ENCODE results near the gene CERS5. TPM values are rescaled to one million over a fixed set of nuclear protein-coding genes. Genes with fewer than 3 reads are reported as not detected.

The CERS5 gene
- polyA plus RNA-seq, 1 donor (not counting 4 experiments of a cell fraction or from before 2014, with no cell fraction given): 72.3 TPM

GRCh38 chr12:50142993-50143392 is 24.2 kb downstream of the CERS5 start:
- no peaks in the 10 kb centered on the region for H4K20me1 ChIP-seq (ENCODE audit: control insufficient read depth, extremely low read depth, insufficient read depth, low read length)
- FAIRE-seq: no peak

DNA sequence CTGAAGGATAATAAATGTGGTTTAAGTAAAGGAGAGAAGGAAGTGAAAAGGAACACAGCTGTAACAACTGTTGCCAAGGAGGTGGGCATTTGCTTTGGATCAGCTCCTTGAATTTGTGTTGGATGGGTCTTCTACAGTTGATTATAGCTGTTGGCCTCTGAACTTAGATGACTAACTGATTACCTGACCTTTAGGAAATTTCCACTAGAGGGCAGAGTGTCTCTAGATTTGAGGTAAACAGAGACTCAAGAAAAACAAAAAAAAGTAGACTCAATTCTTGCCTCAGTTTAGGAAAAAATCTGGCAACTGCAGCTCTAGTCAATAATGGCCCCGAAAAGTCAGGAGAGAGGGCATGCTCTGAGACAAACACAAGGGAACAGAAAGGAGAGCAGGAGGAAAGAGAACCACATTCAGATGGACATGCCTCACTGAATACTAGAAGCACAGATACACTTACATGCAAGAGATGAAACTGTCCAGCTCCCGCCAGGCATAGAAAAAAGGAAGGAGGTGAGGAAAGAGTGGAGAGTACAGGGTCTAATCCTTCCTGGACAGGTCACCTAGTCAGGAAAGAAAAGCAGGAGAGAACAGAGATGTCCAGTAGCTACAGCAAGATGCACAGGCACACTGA is 34.5 kb downstream of the CERS5 start:
- H3K4me2 ChIP-seq (ENCODE audit: control insufficient read depth, extremely low read depth, insufficient read depth, low read depth, low read length): no peak overlapping the region
- dilution Hi-C loops (cut with MboI; ENCODE audit: extremely low pct_ligation_motif_present, low sequenced_read_pairs): no loop called here
- H3K27ac ChIP-seq (ENCODE audit: control insufficient read depth, insufficient read depth, low read length): no peak overlapping the region
- DNase-seq (ENCODE audit: low read depth, low spot score) (no peak), FAIRE-seq (no peak)
- H3K9me3 ChIP-seq (ENCODE audit: control insufficient read depth, low read depth, low read length): no peaks in the 10 kb centered on the region
- TF ChIP-seq EZH2 (IDR thresholded peaks at IDR 0.05; ENCODE audit: low read length): no peak
- TF ChIP-seq, protein P1, sequence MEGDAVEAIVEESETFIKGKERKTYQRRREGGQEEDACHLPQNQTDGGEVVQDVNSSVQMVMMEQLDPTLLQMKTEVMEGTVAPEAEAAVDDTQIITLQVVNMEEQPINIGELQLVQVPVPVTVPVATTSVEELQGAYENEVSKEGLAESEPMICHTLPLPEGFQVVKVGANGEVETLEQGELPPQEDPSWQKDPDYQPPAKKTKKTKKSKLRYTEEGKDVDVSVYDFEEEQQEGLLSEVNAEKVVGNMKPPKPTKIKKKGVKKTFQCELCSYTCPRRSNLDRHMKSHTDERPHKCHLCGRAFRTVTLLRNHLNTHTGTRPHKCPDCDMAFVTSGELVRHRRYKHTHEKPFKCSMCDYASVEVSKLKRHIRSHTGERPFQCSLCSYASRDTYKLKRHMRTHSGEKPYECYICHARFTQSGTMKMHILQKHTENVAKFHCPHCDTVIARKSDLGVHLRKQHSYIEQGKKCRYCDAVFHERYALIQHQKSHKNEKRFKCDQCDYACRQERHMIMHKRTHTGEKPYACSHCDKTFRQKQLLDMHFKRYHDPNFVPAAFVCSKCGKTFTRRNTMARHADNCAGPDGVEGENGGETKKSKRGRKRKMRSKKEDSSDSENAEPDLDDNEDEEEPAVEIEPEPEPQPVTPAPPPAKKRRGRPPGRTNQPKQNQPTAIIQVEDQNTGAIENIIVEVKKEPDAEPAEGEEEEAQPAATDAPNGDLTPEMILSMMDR (optimal IDR thresholded peaks at IDR 0.05 in 1 of 3, IDR thresholded peaks at IDR 0.05 in 1 of 3, conservative IDR thresholded peaks at IDR 0.05 in 1 of 3; ENCODE audit: extremely low read depth in 1 of 3, insufficient read depth in 2 of 3, low read length in 3 of 3): peak in 1 of 3 experiments; percentile 42
- no peaks in the 10 kb centered on the region for H4K20me1 ChIP-seq (ENCODE audit: control insufficient read depth, extremely low read depth, insufficient read depth, low read length)
- H3K9me1 ChIP-seq (ENCODE audit: control insufficient read depth, extremely low read depth, insufficient read depth, low read length): no peaks in the 10 kb centered on the region
- H3K4me1 ChIP-seq (ENCODE audit: control insufficient read depth, extremely low read depth, insufficient read depth, low read length): peaks cover 2% of the 10 kb centered on the region
- H3K4me3 ChIP-seq (ENCODE audit: control insufficient read depth in 2 of 3, extremely low read depth in 1 of 3, insufficient read depth in 2 of 3, low read depth in 1 of 3, low read length in 3 of 3): no peak overlapping the region
- H3K27me3 ChIP-seq (ENCODE audit: control insufficient read depth, extremely low read depth, insufficient read depth, low read length): no peaks in the 10 kb centered on the region
- no peaks in the 10 kb centered on the region for H3K79me2 ChIP-seq (ENCODE audit: control insufficient read depth, insufficient read depth, low read length)
- no peak overlapping the region for H3K9ac ChIP-seq (ENCODE audit: control insufficient read depth, extremely low read depth, insufficient read depth, low read length)
- H2AFZ ChIP-seq (ENCODE audit: control insufficient read depth, low read length): no peak overlapping the region
- peaks cover 30 to 50% of the 10 kb centered on the region in 2 experiments for H3K36me3 ChIP-seq (ENCODE audit: control insufficient read depth in 2 of 2, extremely low read depth in 1 of 2, insufficient read depth in 2 of 2, low read length in 2 of 2)

More at GRCh38 chr12:50142993-50143392, 24.2 kb downstream of the CERS5 start:
- no peak for DNase-seq (ENCODE audit: low read depth, low spot score)
- Histone ChIP-seq H3K9me1 (ENCODE audit: control insufficient read depth, extremely low read depth, insufficient read depth, low read length) (no peaks in the 10 kb centered on the region), H2AFZ (ENCODE audit: control insufficient read depth, low read length) (no peak overlapping the region), H3K9ac (ENCODE audit: control insufficient read depth, extremely low read depth, insufficient read depth, low read length) (no peak overlapping the region), H3K27ac (ENCODE audit: control insufficient read depth, insufficient read depth, low read length) (no peak overlapping the region), H3K4me1 (ENCODE audit: control insufficient read depth, extremely low read depth, insufficient read depth, low read length) (no peaks in the 10 kb centered on the region), H3K27me3 (ENCODE audit: control insufficient read depth, extremely low read depth, insufficient read depth, low read length) (no peaks in the 10 kb centered on the region), H3K4me3 (ENCODE audit: control insufficient read depth in 2 of 3, extremely low read depth in 1 of 3, insufficient read depth in 2 of 3, low read depth in 1 of 3, low read length in 3 of 3) (no peak overlapping the region), H3K36me3 (ENCODE audit: control insufficient read depth in 2 of 2, extremely low read depth in 1 of 2, insufficient read depth in 2 of 2, low read length in 2 of 2) (peaks cover 12 to 17% of the 10 kb centered on the region in 2 experiments), H3K9me3 (ENCODE audit: control insufficient read depth, low read depth, low read length) (no peaks in the 10 kb centered on the region), H3K79me2 (ENCODE audit: control insufficient read depth, insufficient read depth, low read length) (peaks cover under 1% of the 10 kb centered on the region), H3K4me2 (ENCODE audit: control insufficient read depth, extremely low read depth, insufficient read depth, low read depth, low read length) (no peak overlapping the region)
- dilution Hi-C loops (cut with MboI; ENCODE audit: extremely low pct_ligation_motif_present, low sequenced_read_pairs): no loop called here
- TF ChIP-seq EZH2 (IDR thresholded peaks at IDR 0.05; ENCODE audit: low read length): no peak
- TF ChIP-seq, protein P1 (optimal IDR thresholded peaks at IDR 0.05 in 1 of 3, IDR thresholded peaks at IDR 0.05 in 1 of 3, conservative IDR thresholded peaks at IDR 0.05 in 1 of 3; ENCODE audit: extremely low read depth in 1 of 3, insufficient read depth in 2 of 3, low read length in 3 of 3): no peak

Data from keratinocyte (primary cell).